CD4-positive, alpha-beta T cell treated with Interleukin-6 at 100 ng/mL for 8 hours (primary cell): Measurements from ENCODE around the gene CCDC187.
A peak's percentile ranks its signal among the peaks of the same experiment; 100 is the strongest.
"Not testable (repeated sequence)": the region's sequence is repeated elsewhere in the genome, so short reads cannot be mapped to it uniquely, and the experiment has no call there.

Experiments
- DNase-seq: peaks from one replicate; pipeline ENCODE4 v3.0.0-alpha.2; 2020; ENCODE audit warnings: mixed read lengths, low spot score

Gene CCDC187

GRCh38 chr9:136303825-136304416 lies at the start of gene CCDC187:
CCDC187 (minus strand) TSS chr9:136304094; CDS start chr9:136303830, 264 bp downstream.
- DNase-seq: no peak

GRCh38 chr9:136353088-136353487 lies 49.2 kb upstream of the CCDC187 start:
- no peak for DNase-seq

GRCh38 chr9:136352682-136353081 lies 48.8 kb upstream of the CCDC187 start:
- DNase-seq: no peak

- not testable (repeated sequence) for DNase-seq
Measured at GRCh38 chr9:136351868-136352267, 48.0 kb upstream of the CCDC187 start.

- no peak for DNase-seq
Measured at GRCh38 chr9:136351252-136351800, 47.4 kb upstream of the CCDC187 start.

- DNase-seq: no peak
Measured at GRCh38 chr9:136349546-136349945, 45.7 kb upstream of the CCDC187 start.

GRCh38 chr9:136348691-136349090 lies 44.8 kb upstream of the CCDC187 start:
- no peak for DNase-seq

GRCh38 chr9:136347472-136348256 lies 43.8 kb upstream of the CCDC187 start:
- DNase-seq: no peak

GRCh38 chr9:136346927-136347465 lies 43.1 kb upstream of the CCDC187 start:
- DNase-seq: no peak

GRCh38 chr9:136346157-136346481 lies 42.2 kb upstream of the CCDC187 start:
- no peak for DNase-seq

- DNase-seq: no peak
Measured at GRCh38 chr9:136345281-136346156, 41.6 kb upstream of the CCDC187 start.

GRCh38 chr9:136344544-136345280 lies 40.8 kb upstream of the CCDC187 start:
- DNase-seq: no peak

- no peak for DNase-seq
Measured at GRCh38 chr9:136343884-136344269, 40.0 kb upstream of the CCDC187 start.

- no peak for DNase-seq
Measured at GRCh38 chr9:136343121-136343883, 39.4 kb upstream of the CCDC187 start.

- DNase-seq: peak; percentile 37
Measured at GRCh38 chr9:136342181-136343120, 38.6 kb upstream of the CCDC187 start.

- no peak for DNase-seq
Measured at GRCh38 chr9:136341769-136342168, 37.9 kb upstream of the CCDC187 start.

- DNase-seq: no peak
Measured at GRCh38 chr9:136341042-136341655, 37.3 kb upstream of the CCDC187 start.

GRCh38 chr9:136340356-136341041 lies 36.6 kb upstream of the CCDC187 start:
- DNase-seq: no peak

- DNase-seq: no peak
Measured at GRCh38 chr9:136339958-136340310, 36.0 kb upstream of the CCDC187 start.
